Heart left ventricle (tissue), 16 donors: ENCODE data around the gene GUCA1A. TPM values are rescaled to one million over a fixed set of nuclear protein-coding genes. Genes with fewer than 3 reads are reported as not detected.
"Not testable (repeated sequence)": the region's sequence is repeated elsewhere in the genome, so short reads cannot be mapped to it uniquely, and the experiment has no call there.

Experiments used
- ATAC-seq, 4 donors: fragments of 200-7000 bp; cut with Tn5 transposase; one replicate each; pipeline ENCODE4 v1.9.1; 2020 to 2022; ENCODE audit warnings: moderate library complexity in 4 of 4, mild to moderate bottlenecking in 3 of 4, moderate number of reproducible peaks in 1 of 4
- DNase-seq, 5 donors: peaks; one replicate each; pipeline ENCODE4 v3.0.0-alpha.2; 2020
- H3K27ac ChIP-seq, 12 donors: fragments of 200-600 bp; sonication (generic) in 4 of 12; one replicate each; pipeline versions ENCODE4 v1.5.0 to v1.8.0; 2016 to 2022; ENCODE audit warnings: mild to moderate bottlenecking in 2 of 12
- H3K27me3 ChIP-seq, 9 donors: fragments of 200-600 bp; sonication (generic) in 2 of 9; one replicate each; pipeline versions ENCODE4 v1.5.1 to v1.8.0; 2016 to 2022; ENCODE audit warnings: mild to moderate bottlenecking in 3 of 9
- H3K36me3 ChIP-seq, 9 donors: fragments of 200-600 bp; sonication (generic) in 2 of 9; one replicate each; pipeline versions ENCODE4 v1.5.0 to v1.8.0; 2018 to 2022; ENCODE audit warnings: mild to moderate bottlenecking in 2 of 9
- H3K4me1 ChIP-seq, 12 donors: fragments of 200-600 bp; sonication (generic) in 4 of 12; one replicate each; pipeline versions ENCODE4 v1.5.0 to v1.8.0; 2016 to 2022; ENCODE audit warnings: mild to moderate bottlenecking in 3 of 12
- H3K4me3 ChIP-seq, 12 donors: fragments of 200-600 bp; sonication (generic) in 4 of 12; one replicate each; pipeline versions ENCODE4 v1.5.0 to v1.8.0; 2017 to 2022; ENCODE audit warnings: mild to moderate bottlenecking in 9 of 12, moderate library complexity in 4 of 12
- H3K9me3 ChIP-seq, 12 donors: fragments of 200-600 bp; sonication (generic) in 4 of 12; one replicate each; pipeline versions ENCODE4 v1.5.0 to v1.8.0; 2016 to 2022; ENCODE audit warnings: mild to moderate bottlenecking in 1 of 12
- POLR2A ChIP-seq, 2 donors: fragments of 450-650 bp; IDR thresholded peaks; one replicate each; pipeline ENCODE4 v1.6.1; 2017; ENCODE audit warnings: antibody characterized with exemption in 2 of 2, mild to moderate bottlenecking in 2 of 2, moderate library complexity in 2 of 2
- WGBS, 4 donors: extraction: QIAGEN DNeasy Blood & Tissue Kit in 2 of 4; methylation state at CpG; one replicate each; pipeline versions ENCODE4 v1.1.5 to v1.1.7; 2013 to 2018; 5-methylcytosine and 5-hydroxymethylcytosine counted together
- intact Hi-C, 10 donors: fragments of 100-400 bp; cut with DNase I; formaldehyde crosslinking; loops; one replicate each; pipeline versions ENCODE4 v1.11.1 to v1.14.2; 2022
- polyA plus RNA-seq, 2 donors: library from polyadenylated mRNA; stranded (reverse); fragments of 200-250 nt; gene quantifications; one replicate each; pipeline ENCODE4 v1.2.3, GENCODE V29; 2013
- total RNA-seq, 9 donors: library from RNA; depleted of rRNA in 2 of 9; stranded (reverse); fragments of >200 nt in 2 of 9; fragmentation: NEBNext Ultra II Directional in 3 of 9; extraction: Animal tissue kit (Norgen Biotek cat#: 25700) in 3 of 9; gene quantifications; one replicate each; pipeline versions ENCODE4 v1.1.0 to v1.2.4, GENCODE V29; 2016 to 2023
- TF ChIP-seq, protein P1 (sequence below), 12 donors: fragments of 200-600 bp; sonication (generic) in 4 of 12; IDR thresholded peaks; one replicate each; pipeline versions ENCODE4 v1.5.0 to v1.8.0; 2018 to 2022; ENCODE audit warnings: antibody characterized with exemption in 12 of 12, mild to moderate bottlenecking in 5 of 12
- donor health status: ischemic (EF 13 %, LVEDD 7.1; RV severe dilation, severe dysfunction).
- donor health status: healthy with polysubstance abuse.
- donor health status: DM: no; HTN: yes; CAD: no.
- donor health status: DM: no; HTN: no; CAD: no.
- donor health status: ischemic (EF 25% LVEDD 6.9; RV normal size, moderate dysfunction).
- donor health status: ischemic (EF 25% LVEDD 5.7; RV mildly dilated, moderate dysfunction).
- donor health status: healthy.
- donor health status: DM: yes; HTN: yes; CAD: no.
- donor health status: ischemic (EF 35%, LVEDD 5.7; RV mildly dilated, moderate dysfunction).
- donor health status: nonischemic (EF 11% LVEDD 7.7; RV severe dilation, severe dysfunction).
- donor health status: DM: yes; HTN: yes; CAD: no.
- donor health status: PGD.
- donor health status: ischemic (EF 29% LVEDD 5.4; RV normal size, mild dysfunction).
- donor health status: nonischemic (EF 23%, LVEDD 6.1; RV moderate dilation, normal function).

Gene GUCA1A
- total and polyA plus RNA-seq, 11 donors, result 0.13 to 0.28 (median 0.19) TPM; not detected in 8

DNA sequence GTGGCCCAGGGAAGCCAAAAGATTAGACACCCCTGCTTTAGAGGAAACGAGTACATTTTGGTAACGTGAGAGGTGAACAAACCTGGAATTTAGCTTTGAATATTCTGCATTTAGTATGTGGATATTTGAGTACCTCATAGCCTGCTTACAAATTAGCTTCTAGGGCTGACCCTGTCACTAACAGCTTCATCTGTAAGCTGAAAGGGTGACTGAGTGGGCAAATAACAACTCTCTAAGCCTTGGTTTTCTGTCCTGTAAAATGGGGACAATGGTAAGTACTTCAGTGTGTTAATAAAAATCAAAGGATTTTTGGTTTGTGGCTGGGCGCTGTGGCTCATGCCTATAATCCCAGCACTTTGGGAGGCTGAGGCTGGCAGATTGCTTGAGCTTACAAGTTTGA, 30.0 kb downstream of the GUCA1A start:
- TF ChIP-seq, protein P1, sequence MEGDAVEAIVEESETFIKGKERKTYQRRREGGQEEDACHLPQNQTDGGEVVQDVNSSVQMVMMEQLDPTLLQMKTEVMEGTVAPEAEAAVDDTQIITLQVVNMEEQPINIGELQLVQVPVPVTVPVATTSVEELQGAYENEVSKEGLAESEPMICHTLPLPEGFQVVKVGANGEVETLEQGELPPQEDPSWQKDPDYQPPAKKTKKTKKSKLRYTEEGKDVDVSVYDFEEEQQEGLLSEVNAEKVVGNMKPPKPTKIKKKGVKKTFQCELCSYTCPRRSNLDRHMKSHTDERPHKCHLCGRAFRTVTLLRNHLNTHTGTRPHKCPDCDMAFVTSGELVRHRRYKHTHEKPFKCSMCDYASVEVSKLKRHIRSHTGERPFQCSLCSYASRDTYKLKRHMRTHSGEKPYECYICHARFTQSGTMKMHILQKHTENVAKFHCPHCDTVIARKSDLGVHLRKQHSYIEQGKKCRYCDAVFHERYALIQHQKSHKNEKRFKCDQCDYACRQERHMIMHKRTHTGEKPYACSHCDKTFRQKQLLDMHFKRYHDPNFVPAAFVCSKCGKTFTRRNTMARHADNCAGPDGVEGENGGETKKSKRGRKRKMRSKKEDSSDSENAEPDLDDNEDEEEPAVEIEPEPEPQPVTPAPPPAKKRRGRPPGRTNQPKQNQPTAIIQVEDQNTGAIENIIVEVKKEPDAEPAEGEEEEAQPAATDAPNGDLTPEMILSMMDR (IDR thresholded peaks at IDR 0.05), result no peak
- TF ChIP-seq POLR2A (IDR thresholded peaks at IDR 0.05), result no peak
- Histone ChIP-seq H3K9me3 (peaks cover 0 to 3% (median 0%) of the 10 kb centered on the region in 12 donors), H3K36me3 (peaks cover 0 to 67% (median 45%) of the 10 kb centered on the region in 9 donors), H3K27ac (no peak overlapping the region), H3K4me1 (peaks cover 0 to 12% (median 3%) of the 10 kb centered on the region in 12 donors), H3K27me3 (no peaks in the 10 kb centered on the region), H3K4me3 (no peak overlapping the region)
- ATAC-seq (no peak), DNase-seq (no peak)
- intact Hi-C loops, result no loop called here
- 94 to 98% (median 95%) methylated on average over 3 of the region's 3 CpGs for WGBS, 4 donors

- no peaks in the 10 kb centered on the region for H3K9me3 ChIP-seq
- H3K27me3 ChIP-seq, result no peaks in the 10 kb centered on the region
- WGBS, 4 donors, result 94 to 98% (median 97%) methylated on average over 4 of the region's 4 CpGs
- ATAC-seq (no peak), DNase-seq (no peak)
- no peak overlapping the region for H3K27ac ChIP-seq
- H3K4me1 ChIP-seq, result peaks cover 0 to 12% (median 3%) of the 10 kb centered on the region in 12 donors
- H3K4me3 ChIP-seq, result no peak overlapping the region
- no peak for TF ChIP-seq POLR2A (IDR thresholded peaks at IDR 0.05)
- TF ChIP-seq, protein P1 (IDR thresholded peaks at IDR 0.05), result no peak
- peaks cover 0 to 83% (median 61%) of the 10 kb centered on the region in 9 donors for H3K36me3 ChIP-seq
- intact Hi-C loops, result no loop called here
Observed at GRCh38 chr6:42204768-42205282, 31.7 kb downstream of the GUCA1A start.

DNA sequence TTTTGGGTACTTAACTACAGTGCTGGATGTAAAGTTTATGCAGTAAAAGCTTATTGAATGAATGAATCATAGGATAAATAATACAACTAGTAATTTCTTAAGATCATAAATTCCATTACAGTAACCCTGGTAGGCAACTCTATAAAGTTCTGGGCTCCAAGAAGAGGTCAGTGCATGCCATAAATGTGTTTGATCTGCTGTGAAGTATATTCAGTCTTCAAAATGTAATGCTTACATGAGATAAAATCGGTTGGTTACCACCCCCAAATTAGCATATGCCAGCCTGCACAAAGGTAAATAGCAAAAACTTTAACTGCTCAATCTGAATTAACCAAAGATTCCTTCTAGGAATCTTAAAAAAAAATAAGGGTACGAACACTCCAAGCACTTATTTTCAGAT, 34.4 kb downstream of the GUCA1A start:
- intact Hi-C loops, result not testable (repeated sequence)
- WGBS, 4 donors, result 83 to 87% (median 85%) methylated on average over 2 of the region's 2 CpGs
- peaks cover 7 to 98% (median 85%) of the 10 kb centered on the region in 9 donors for H3K36me3 ChIP-seq

DNA sequence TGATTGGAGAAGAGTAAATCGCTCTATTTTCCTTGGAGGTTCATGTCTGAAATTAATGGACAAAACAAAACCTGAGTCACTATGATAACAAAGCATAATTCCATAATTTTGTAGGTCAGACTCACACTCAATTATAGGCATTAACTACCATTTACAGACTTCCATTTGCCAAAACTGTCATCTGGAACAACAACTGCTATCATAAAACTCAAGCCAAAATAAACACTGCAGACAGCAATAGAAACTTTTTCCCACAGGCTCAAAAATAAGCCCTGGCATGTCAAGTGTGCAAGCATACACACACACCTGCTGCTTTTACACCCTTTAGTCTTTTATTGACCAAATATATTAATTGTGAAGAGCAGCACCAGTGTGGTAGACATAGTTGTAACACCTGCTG, 37.4 kb downstream of the GUCA1A start:
- no peaks in the 10 kb centered on the region for H3K27me3 ChIP-seq
- 77% methylated on average over 1 of the region's 1 CpG; no CpG with 5 or more reads in 2 of the 4 donors for WGBS, 4 donors
- H3K4me3 ChIP-seq, result no peak overlapping the region
- no peaks in the 10 kb centered on the region for H3K9me3 ChIP-seq
- no peak overlapping the region for H3K27ac ChIP-seq
- no peak for DNase-seq
- intact Hi-C loops, result loop anchor here in 6 of 10 donors (5.0 to 10.0 kb wide), 7 partner anchors 133 to 426 kb away; partner anchors contain the start of genes BYSL (in 2 of the 6), MED20 (in 2 of the 6), TRERF1 (in 2 of the 6) and PRICKLE4 (in 1 of the 6)
- ATAC-seq, result peak in 1 of 4 donors; percentile 68
- peaks cover 7 to 91% (median 83%) of the 10 kb centered on the region in 9 donors for H3K36me3 ChIP-seq
- TF ChIP-seq POLR2A (IDR thresholded peaks at IDR 0.05), result no peak
- TF ChIP-seq, protein P1 (IDR thresholded peaks at IDR 0.05), result no peak
- peaks cover 0 to 18% (median 2%) of the 10 kb centered on the region in 12 donors for H3K4me1 ChIP-seq

More for the DNA sequence above, 34.4 kb downstream of the GUCA1A start:
- DNase-seq, H3K27me3 ChIP-seq, H3K27ac ChIP-seq, H3K9me3 ChIP-seq, H3K4me1 ChIP-seq, H3K4me3 ChIP-seq, ATAC-seq: not testable (repeated sequence)
